AG04449 (cell line): Measurements from ENCODE around the gene MAN1B1.

Experiments
- CTCF ChIA-PET: fragments of 350-600 bp; formaldehyde crosslinking; extraction: SDS; loops from one replicate; lab custom pipeline; 2021; ENCODE audit warnings: antibody characterized with exemption; lab: Yijun Ruan, JAX
- POLR2A ChIA-PET: fragments of 400-600, 350-600 bp; formaldehyde crosslinking; extraction: SDS; loops from one replicate; lab custom pipeline; 2020; ENCODE audit warnings: antibody characterized with exemption, inconsistent platforms; lab: Yijun Ruan, JAX
- DNase-seq: peaks from one replicate; pipeline ENCODE4 v3.0.0-alpha.2; 2010; ENCODE audit warnings: low read depth, low spot score
- H3K4me3 ChIP-seq: 2 replicates; pipeline ENCODE4 v1.5.1; 2011; ENCODE audit warnings: low read depth, mild to moderate bottlenecking, control low read depth, low read length
- CTCF ChIP-seq: IDR thresholded peaks from one replicate; pipeline ENCODE4 v1.5.1; 2011; ENCODE audit warnings: mild to moderate bottlenecking, moderate library complexity, low read length, control low read depth, inconsistent platforms; ENCODE audit not compliant: insufficient read depth; ENCODE audit errors: missing control alignments

MAN1B1 gene

DNA sequence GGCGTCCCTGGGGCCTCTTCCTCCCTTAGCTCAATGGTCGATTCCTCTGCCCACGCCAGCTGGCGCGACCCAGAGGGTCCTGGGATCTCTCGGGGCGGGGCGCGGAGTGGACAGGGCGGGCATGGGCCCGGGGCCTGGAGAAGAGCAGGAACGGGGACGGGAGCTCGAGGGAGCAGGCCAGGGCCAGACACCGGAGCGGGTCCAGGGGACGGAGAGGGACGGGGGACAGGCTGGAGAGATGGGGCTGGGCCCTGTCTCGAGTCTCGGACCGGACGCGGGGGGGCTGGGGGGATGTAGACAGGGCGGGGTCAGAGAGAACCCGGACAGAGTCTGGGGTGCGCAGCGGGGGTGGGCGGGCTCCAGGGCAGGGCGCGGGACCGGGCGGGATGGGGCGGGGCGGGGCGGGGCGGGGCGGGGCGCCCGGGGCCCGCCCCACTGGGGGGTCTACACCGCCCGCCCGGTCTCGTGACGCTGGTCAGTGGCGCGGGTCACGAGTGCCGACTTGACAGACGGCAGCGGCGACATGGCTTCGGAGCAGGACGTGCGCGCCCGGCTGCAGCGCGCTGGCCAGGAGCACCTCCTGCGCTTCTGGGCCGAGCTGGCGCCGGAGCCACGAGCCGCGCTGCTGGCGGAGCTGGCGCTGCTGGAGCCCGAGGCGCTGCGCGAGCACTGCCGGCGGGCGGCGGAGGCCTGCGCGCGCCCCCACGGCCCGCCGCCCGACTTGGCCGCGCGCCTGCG, 9.6 kb upstream of the MAN1B1 start, which contains the start of gene UAP1L1:
UAP1L1 (plus strand) TSS at position 508 of the 738 bp plus-strand sequence; CDS start at position 524, 16 bp downstream.
- ChIA-PET CTCF (interaction anchor here (0.7 to 17.0 kb wide), 7 partner anchors 9 to 150 kb away, joined by 3 to 208 read pairs (median 3); partner anchors contain the start of genes MAN1B1, NPDC1, RNF224 and SAPCD2), POLR2A (interaction anchor here (0.7 to 2.7 kb wide), 2 partner anchors 9 kb away, joined by 3 to 16 read pairs; partner anchors contain the start of gene MAN1B1)
- H3K4me3 ChIP-seq, result peak within 1 kb of the TSS; percentile 68
- DNase-seq, result no peak
- no peak for TF ChIP-seq CTCF

- POLR2A ChIA-PET, result interaction anchor here (2.7 kb wide), 1 partner anchor 8 kb away, joined by 16 read pairs; the partner anchor contains the start of gene MAN1B1
These were observed 8.8 kb upstream of the MAN1B1 start for GRCh38 chr9:137077758-137078693.

GRCh38 chr9:137078701-137079400, 7.9 kb upstream of the MAN1B1 start:
- peak overlapping the region; percentile 68 for H3K4me3 ChIP-seq

More at GRCh38 chr9:137077758-137078693, 8.8 kb upstream of the MAN1B1 start:
- peak overlapping the region; percentile 68 for H3K4me3 ChIP-seq
- CTCF ChIA-PET, result interaction anchor here (0.7 to 17.0 kb wide), 4 partner anchors 9 to 31 kb away, joined by 3 to 208 read pairs (median 6); partner anchors contain the start of genes MAN1B1, NPDC1 and SAPCD2
- TF ChIP-seq CTCF, result no peak
- DNase-seq, result no peak

DNA sequence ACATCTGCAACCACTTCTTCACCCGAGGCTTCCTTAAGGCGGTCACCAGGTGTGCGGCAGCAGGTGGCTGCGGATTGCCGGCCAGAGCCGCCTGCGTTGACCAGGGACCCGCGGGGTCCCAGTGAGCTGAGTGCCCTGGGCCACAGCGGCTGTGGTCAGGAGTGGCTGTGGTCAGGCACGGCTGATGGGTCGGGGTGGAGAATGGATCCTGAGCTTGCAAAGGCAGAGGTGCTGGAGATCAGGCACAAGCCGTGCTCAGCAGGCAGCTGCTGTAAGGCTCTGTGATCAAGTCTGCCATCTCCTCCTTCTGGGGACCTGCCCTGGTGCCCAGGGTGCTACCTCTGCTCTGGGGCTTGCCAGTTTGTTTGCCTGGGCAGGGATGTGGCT, 7.4 kb upstream of the MAN1B1 start:
- no peak for DNase-seq
- CTCF ChIA-PET, result interaction anchor here (0.6 to 17.0 kb wide), 4 partner anchors 11 to 45 kb away, joined by 3 to 208 read pairs (median 6); partner anchors contain the start of gene SAPCD2
- POLR2A ChIA-PET, result no interaction called here
- H3K4me3 ChIP-seq, result no peak overlapping the region
- TF ChIP-seq CTCF, result no peak

More at GRCh38 chr9:137078701-137079400, 7.9 kb upstream of the MAN1B1 start:
- no peak for TF ChIP-seq CTCF
- ChIA-PET POLR2A (interaction anchor here (2.7 kb wide), 1 partner anchor 7 kb away, joined by 16 read pairs; the partner anchor contains the start of gene MAN1B1), CTCF (interaction anchor here (2.2 to 17.0 kb wide), 3 partner anchors 11 to 32 kb away, joined by 10 to 208 read pairs (median 10); partner anchors contain the start of genes NPDC1 and SAPCD2)
- no peak for DNase-seq

- ChIA-PET CTCF (interaction anchor here (1.6 to 17.0 kb wide), 3 partner anchors 12 to 45 kb away, joined by 4 to 208 read pairs (median 10); partner anchors contain the start of gene SAPCD2), POLR2A (no interaction called here)
- DNase-seq, result no peak
- no peak overlapping the region for H3K4me3 ChIP-seq
- no peak for TF ChIP-seq CTCF
These were observed 6.3 kb upstream of the MAN1B1 start for GRCh38 chr9:137080260-137081122.
